Measurements from ENCODE around the gene NDUFAF7. TPM values are rescaled to one million over a fixed set of nuclear protein-coding genes. Genes with fewer than 3 reads are reported as not detected.
A peak's percentile ranks its signal among the peaks of the same experiment; 100 is the strongest.

NDUFAF7 gene
- 10 to 100 TPM; 22.4 to 30.0 TPM for total RNA-seq
- polyA plus RNA-seq (ENCODE audit: insufficient read length in 2 of 2), result 10 to 100 TPM; 28.0 to 36.5 TPM
- long read RNA-seq, donor 1, partial matches to known transcripts, result 16 of 19 reads
- long read RNA-seq, donor 1, other reads (novel, unspliced or antisense), result 0 of 19 reads
- long read RNA-seq, donor 2, partial matches to known transcripts, result 0 of 1 reads
- long read RNA-seq, donor 2, other reads (novel, unspliced or antisense), result 0 of 1 reads
- long read RNA-seq, donor 3, partial matches to known transcripts, result 0 of 1 reads
- long read RNA-seq, donor 3, other reads (novel, unspliced or antisense), result 0 of 1 reads
- long read RNA-seq, donor 4, transcript NDUFAF7-201 (10 exons, 2,176 nt), result major isoform, 5 of 30 reads
- long read RNA-seq, donor 4, partial matches to known transcripts, result 24 of 30 reads
- long read RNA-seq, donor 4, other reads (novel, unspliced or antisense), result 0 of 30 reads

- Histone ChIP-seq H3K36me3 (ENCODE audit: control insufficient read depth, insufficient read depth, low read length) (peaks cover 7% of the 10 kb centered on the region), H3K4me1 (ENCODE audit: control insufficient read depth, insufficient read depth, low read length) (peaks cover 16% of the 10 kb centered on the region), H3K4me3 (ENCODE audit: low read depth, low read length) (peak within 1 kb of the TSS; percentile 99), H3K27me3 (ENCODE audit: control insufficient read depth, insufficient read depth, low read length) (no peaks in the 10 kb centered on the region), H3K9me3 (ENCODE audit: control insufficient read depth, insufficient read depth, low read length) (no peaks in the 10 kb centered on the region), H3K27ac (ENCODE audit: low read depth, low read length) (peak within 1 kb of the TSS; percentile 96)
- WGBS (ENCODE audit: insufficient coverage), result under 1% methylated on average over 73 of the region's 73 CpGs
- DNase-seq (ENCODE audit: low read depth in 4 of 6, low spot score in 6 of 6), result peak; percentile 75 to 97 (median 88)
Observed at GRCh38 chr2:37231241-37232130, at the start of gene NDUFAF7, which contains the start of gene CEBPZ. Gene NDUFAF7, plus strand, starts transcription at chr2:37231658. Its CDS starts 48 bp downstream, at chr2:37231706. Gene CEBPZ, minus strand, starts transcription at chr2:37231596. Its CDS starts 29 bp downstream, at chr2:37231567.

GRCh38 chr2:37181726-37182684 lies 49.5 kb upstream of the NDUFAF7 start:
- WGBS (ENCODE audit: insufficient coverage), result 68% methylated on average over 10 of the region's 17 CpGs
- DNase-seq (ENCODE audit: low read depth in 4 of 6, low spot score in 6 of 6), result no peak
- no peak overlapping the region for H3K27ac ChIP-seq (ENCODE audit: low read depth, low read length)
- no peaks in the 10 kb centered on the region for H3K4me1 ChIP-seq (ENCODE audit: control insufficient read depth, insufficient read depth, low read length)
- no peaks in the 10 kb centered on the region for H3K36me3 ChIP-seq (ENCODE audit: control insufficient read depth, insufficient read depth, low read length)
- H3K27me3 ChIP-seq (ENCODE audit: control insufficient read depth, insufficient read depth, low read length), result no peaks in the 10 kb centered on the region
- no peak overlapping the region for H3K4me3 ChIP-seq (ENCODE audit: low read depth, low read length)
- H3K9me3 ChIP-seq (ENCODE audit: control insufficient read depth, insufficient read depth, low read length), result no peaks in the 10 kb centered on the region

GRCh38 chr2:37188570-37188969 lies 42.9 kb upstream of the NDUFAF7 start, which contains the start of gene SULT6B1:
Gene SULT6B1, minus strand, starts transcription at chr2:37188670. Its CDS starts 30 bp downstream, at chr2:37188640.
- Histone ChIP-seq H3K36me3 (ENCODE audit: control insufficient read depth, insufficient read depth, low read length) (no peaks in the 10 kb centered on the region), H3K4me1 (ENCODE audit: control insufficient read depth, insufficient read depth, low read length) (no peaks in the 10 kb centered on the region), H3K27ac (ENCODE audit: low read depth, low read length) (no peak within 1 kb of the TSS), H3K27me3 (ENCODE audit: control insufficient read depth, insufficient read depth, low read length) (no peaks in the 10 kb centered on the region), H3K9me3 (ENCODE audit: control insufficient read depth, insufficient read depth, low read length) (no peaks in the 10 kb centered on the region), H3K4me3 (ENCODE audit: low read depth, low read length) (no peak within 1 kb of the TSS)
- WGBS (ENCODE audit: insufficient coverage), result no CpG with 5 or more reads among the region's 2 CpGs
- DNase-seq (ENCODE audit: low read depth in 4 of 6, low spot score in 6 of 6), result no peak

- no peaks in the 10 kb centered on the region for H3K36me3 ChIP-seq (ENCODE audit: control insufficient read depth, insufficient read depth, low read length)
- no peak overlapping the region for H3K4me3 ChIP-seq (ENCODE audit: low read depth, low read length)
- 90% methylated on average over 4 of the region's 6 CpGs for WGBS (ENCODE audit: insufficient coverage)
- H3K27me3 ChIP-seq (ENCODE audit: control insufficient read depth, insufficient read depth, low read length), result no peaks in the 10 kb centered on the region
- H3K4me1 ChIP-seq (ENCODE audit: control insufficient read depth, insufficient read depth, low read length), result no peaks in the 10 kb centered on the region
- H3K9me3 ChIP-seq (ENCODE audit: control insufficient read depth, insufficient read depth, low read length), result no peaks in the 10 kb centered on the region
- H3K27ac ChIP-seq (ENCODE audit: low read depth, low read length), result no peak overlapping the region
- no peak for DNase-seq (ENCODE audit: low read depth in 4 of 6, low spot score in 6 of 6)
Observed at GRCh38 chr2:37189452-37190153, 41.9 kb upstream of the NDUFAF7 start.

GRCh38 chr2:37190290-37190689 lies 41.2 kb upstream of the NDUFAF7 start:
- Histone ChIP-seq H3K27ac (ENCODE audit: low read depth, low read length) (no peak overlapping the region), H3K9me3 (ENCODE audit: control insufficient read depth, insufficient read depth, low read length) (no peaks in the 10 kb centered on the region), H3K27me3 (ENCODE audit: control insufficient read depth, insufficient read depth, low read length) (no peaks in the 10 kb centered on the region), H3K4me3 (ENCODE audit: low read depth, low read length) (no peak overlapping the region), H3K4me1 (ENCODE audit: control insufficient read depth, insufficient read depth, low read length) (no peaks in the 10 kb centered on the region), H3K36me3 (ENCODE audit: control insufficient read depth, insufficient read depth, low read length) (no peaks in the 10 kb centered on the region)
- no peak for DNase-seq (ENCODE audit: low read depth in 4 of 6, low spot score in 6 of 6)
- WGBS (ENCODE audit: insufficient coverage), result 93% methylated on average over 3 of the region's 4 CpGs

GRCh38 chr2:37191253-37191652 lies 40.2 kb upstream of the NDUFAF7 start:
- H3K27me3 ChIP-seq (ENCODE audit: control insufficient read depth, insufficient read depth, low read length), result no peaks in the 10 kb centered on the region
- H3K4me1 ChIP-seq (ENCODE audit: control insufficient read depth, insufficient read depth, low read length), result peaks cover 5% of the 10 kb centered on the region
- no peaks in the 10 kb centered on the region for H3K9me3 ChIP-seq (ENCODE audit: control insufficient read depth, insufficient read depth, low read length)
- H3K36me3 ChIP-seq (ENCODE audit: control insufficient read depth, insufficient read depth, low read length), result no peaks in the 10 kb centered on the region
- no peak for DNase-seq (ENCODE audit: low read depth in 4 of 6, low spot score in 6 of 6)
- no peak overlapping the region for H3K27ac ChIP-seq (ENCODE audit: low read depth, low read length)
- WGBS (ENCODE audit: insufficient coverage), result 61% methylated on average over 4 of the region's 4 CpGs
- H3K4me3 ChIP-seq (ENCODE audit: low read depth, low read length), result no peak overlapping the region

- no peak for DNase-seq (ENCODE audit: low read depth in 4 of 6, low spot score in 6 of 6)
- H3K27me3 ChIP-seq (ENCODE audit: control insufficient read depth, insufficient read depth, low read length), result no peaks in the 10 kb centered on the region
- 79% methylated on average over 5 of the region's 6 CpGs for WGBS (ENCODE audit: insufficient coverage)
Observed at GRCh38 chr2:37191747-37192146, 39.7 kb upstream of the NDUFAF7 start.

GRCh38 chr2:37192551-37192950 lies 38.9 kb upstream of the NDUFAF7 start:
- H3K27ac ChIP-seq (ENCODE audit: low read depth, low read length), result no peak overlapping the region
- H3K4me3 ChIP-seq (ENCODE audit: low read depth, low read length), result no peak overlapping the region
- H3K4me1 ChIP-seq (ENCODE audit: control insufficient read depth, insufficient read depth, low read length), result peaks cover 14% of the 10 kb centered on the region
- no peak for DNase-seq (ENCODE audit: low read depth in 4 of 6, low spot score in 6 of 6)
- WGBS (ENCODE audit: insufficient coverage), result no CpG with 5 or more reads among the region's 1 CpG
- H3K9me3 ChIP-seq (ENCODE audit: control insufficient read depth, insufficient read depth, low read length), result no peaks in the 10 kb centered on the region
- no peaks in the 10 kb centered on the region for H3K27me3 ChIP-seq (ENCODE audit: control insufficient read depth, insufficient read depth, low read length)
- H3K36me3 ChIP-seq (ENCODE audit: control insufficient read depth, insufficient read depth, low read length), result no peaks in the 10 kb centered on the region

More at GRCh38 chr2:37191747-37192146, 39.7 kb upstream of the NDUFAF7 start:
- no peaks in the 10 kb centered on the region for H3K36me3 ChIP-seq (ENCODE audit: control insufficient read depth, insufficient read depth, low read length)
- H3K4me1 ChIP-seq (ENCODE audit: control insufficient read depth, insufficient read depth, low read length), result peaks cover 6% of the 10 kb centered on the region
- no peak overlapping the region for H3K4me3 ChIP-seq (ENCODE audit: low read depth, low read length)
- no peak overlapping the region for H3K27ac ChIP-seq (ENCODE audit: low read depth, low read length)
- H3K9me3 ChIP-seq (ENCODE audit: control insufficient read depth, insufficient read depth, low read length), result no peaks in the 10 kb centered on the region
